Measurements from ENCODE around the gene CCT6A.
"Not testable (repeated sequence)": the region's sequence is repeated elsewhere in the genome, so short reads cannot be mapped to it uniquely, and the experiment has no call there.

- TF ChIP-seq CTCF, POLR2A, EP300 (IDR thresholded peaks at IDR 0.05): not testable (repeated sequence)
These were observed 52.6 kb downstream of the CCT6A start for GRCh38 chr7:56104138-56104537.

Measured in tibial nerve (tissue), 4 donors.